B cell (primary cell): Measurements from ENCODE around the gene LHPP. TPM values are rescaled to one million over a fixed set of nuclear protein-coding genes. Genes with fewer than 3 reads are reported as not detected.

Experiments used
- ATAC-seq: fragments of 200-7000 bp; cut with Tn5 transposase; one replicate; pipeline ENCODE4 v1.10.0; 2021; ENCODE audit warnings: low read depth, mild to moderate bottlenecking, moderate number of reproducible peaks, moderate library complexity
- CTCF ChIA-PET: fragments of 350-600 bp; sonication (Branson Sonifier 250); formaldehyde crosslinking; loops from one replicate; lab custom pipeline; 2021; ENCODE audit warnings: antibody characterized with exemption, inconsistent platforms; lab: Charles Lee
- POLR2A ChIA-PET: fragments of 350-600 bp; sonication (Branson Sonifier 250); formaldehyde crosslinking; loops from one replicate; lab custom pipeline; 2021; ENCODE audit warnings: antibody characterized with exemption; lab: Charles Lee
- DNase-seq: peaks from one replicate; pipeline ENCODE4 v3.0.0; 2013
- H2AFZ ChIP-seq: 2 replicates; pipeline ENCODE4 v1.6.1; 2012; ENCODE audit warnings: mild to moderate bottlenecking, low read depth, low read length; ENCODE audit not compliant: insufficient read depth, poor library complexity, severe bottlenecking
- H3K27ac ChIP-seq, 2 donors: 1 replicate in 1 of 2; 2 replicates in 1 of 2; pipeline ENCODE4 v1.5.1; 2012 to 2013; ENCODE audit warnings: low read length in 2 of 2, mild to moderate bottlenecking in 2 of 2, moderate library complexity in 1 of 2
- H3K27me3 ChIP-seq, 4 experiments: fragments of 200-600 bp in 1 of 4; sonication (generic) in 1 of 4; replicated peaks in 1 of 4; 1 replicate in 2 of 4; 2 replicates in 2 of 4; pipeline versions ENCODE4 v1.6.1 to v1.7.0; 2013 to 2016; ENCODE audit warnings: low read length in 3 of 4, mild to moderate bottlenecking in 2 of 4, mixed read lengths in 1 of 4, moderate library complexity in 1 of 4; ENCODE audit not compliant: insufficient read depth in 4 of 4, control insufficient read depth in 3 of 4; ENCODE audit errors: control extremely low read depth in 1 of 4
- H3K36me3 ChIP-seq, 2 experiments: replicated peaks in 1 of 2; 1 replicate in 1 of 2; 2 replicates in 1 of 2; pipeline versions ENCODE4 v1.6.1 to v1.7.1; 2013; ENCODE audit warnings: low read length in 1 of 2; ENCODE audit not compliant: insufficient read depth in 2 of 2, control insufficient read depth in 1 of 2; ENCODE audit errors: control extremely low read depth in 1 of 2, extremely low read depth in 1 of 2
- H3K4me1 ChIP-seq, 2 donors: fragments of 200-600 bp in 1 of 2; sonication (generic) in 1 of 2; 1 replicate in 1 of 2; 2 replicates in 1 of 2; pipeline versions ENCODE4 v1.5.1 to v1.6.1; 2013 to 2017; ENCODE audit warnings: low read length in 2 of 2; ENCODE audit not compliant: control insufficient read depth in 2 of 2, insufficient read depth in 2 of 2
- H3K4me2 ChIP-seq: replicated peaks from 2 replicates; pipeline ENCODE3; 2012; ENCODE audit warnings: mild to moderate bottlenecking, low read depth, low read length; ENCODE audit not compliant: poor library complexity, severe bottlenecking
- H3K4me3 ChIP-seq, 5 experiments: fragments of 200-600 bp in 1 of 5; sonication (generic) in 1 of 5; 1 replicate in 3 of 5; 2 replicates in 2 of 5; pipeline versions ENCODE4 v1.5.1 to v1.7.0; 2011 to 2016; ENCODE audit warnings: low read length in 4 of 5, mild to moderate bottlenecking in 4 of 5, low read depth in 2 of 5, control low read depth in 1 of 5, moderate library complexity in 1 of 5; ENCODE audit not compliant: insufficient read depth in 1 of 5; ENCODE audit errors: control extremely low read depth in 1 of 5, extremely low read depth in 1 of 5
- H3K79me2 ChIP-seq: fragments of 200-600 bp; sonication (generic); one replicate; pipeline ENCODE4 v1.6.0; 2016; ENCODE audit warnings: low read length; ENCODE audit not compliant: control insufficient read depth, insufficient read depth
- H3K9ac ChIP-seq: fragments of 200-600 bp; sonication (generic); 2 replicates; pipeline ENCODE4 v1.6.1; 2017; ENCODE audit warnings: mild to moderate bottlenecking, low read length, moderate library complexity
- H3K9me3 ChIP-seq, 3 donors: one replicate each; pipeline versions ENCODE4 v1.6.1 to v1.7.1; 2013; ENCODE audit warnings: low read length in 2 of 3; ENCODE audit not compliant: control insufficient read depth in 2 of 3, insufficient read depth in 1 of 3; ENCODE audit errors: control extremely low read depth in 1 of 3
- H4K20me1 ChIP-seq: 2 replicates; pipeline ENCODE4 v1.6.0; 2012; ENCODE audit warnings: mild to moderate bottlenecking, low read length; ENCODE audit not compliant: insufficient read depth, control insufficient read depth, poor library complexity, severe bottlenecking
- H3K27ac Mint-ChIP-seq: one replicate; pipeline ENCODE4 v1.8.0; 2021; ENCODE audit warnings: mixed read lengths
- H3K27me3 Mint-ChIP-seq: one replicate; pipeline ENCODE4 v1.8.0; 2021; ENCODE audit warnings: mixed read lengths
- H3K4me1 Mint-ChIP-seq: one replicate; pipeline ENCODE4 v1.8.0; 2021; ENCODE audit warnings: mixed read lengths
- H3K4me3 Mint-ChIP-seq: one replicate; pipeline ENCODE4 v1.8.0; 2021; ENCODE audit warnings: mixed read lengths
- H3K9me3 Mint-ChIP-seq: one replicate; pipeline ENCODE4 v1.8.0; 2022; ENCODE audit warnings: mixed read lengths; ENCODE audit not compliant: insufficient read depth
- EZH2 ChIP-seq: IDR thresholded peaks from 2 replicates; pipeline ENCODE4 v1.6.1; 2012; ENCODE audit warnings: borderline replicate concordance, low read depth, mild to moderate bottlenecking, moderate library complexity, low read length; ENCODE audit not compliant: insufficient read depth, poor library complexity, severe bottlenecking
- WGBS: methylation state at CpG from one replicate; pipeline ENCODE4 v1.1.5; 2013; ENCODE audit warnings: missing lambda C conversion rate; ENCODE audit not compliant: insufficient coverage; 5-methylcytosine and 5-hydroxymethylcytosine counted together
- intact Hi-C: fragments of 100-400 bp; cut with micrococcal nuclease; formaldehyde crosslinking; loops from one replicate; pipeline ENCODE4 v1.10.0; 2022
- polyA plus RNA-seq: library from polyadenylated mRNA; depleted of rRNA; stranded (reverse); fragments of >200 nt; gene quantifications from 2 replicates; pipeline ENCODE4 v1.2.3, GENCODE V29; 2012
- total RNA-seq, 2 donors: library from RNA; stranded (reverse); fragments of 120-200 nt in 1 of 2; gene quantifications; 1 replicate in 1 of 2; 2 replicates in 1 of 2; pipeline versions ENCODE4 v1.2.3 to v1.2.4, GENCODE V29; 2013 to 2022
- TF ChIP-seq, protein P1 (sequence below): fragments of 200-600 bp; IDR thresholded peaks from one replicate; pipeline ENCODE4 v1.8.0; 2022; ENCODE audit warnings: antibody characterized with exemption, mild to moderate bottlenecking

LHPP gene
- total and polyA plus RNA-seq, 2 donors (not counting 1 experiment from before 2014, with no cell fraction given): 60.2 to 83.5 TPM

- H3K9ac ChIP-seq: no peak overlapping the region
- no peaks in the 10 kb centered on the region for H3K27me3 Mint-ChIP-seq
- no peak overlapping the region for H3K4me3 ChIP-seq
- H3K9me3 ChIP-seq: peaks cover 0 to 4% (median 0%) of the 10 kb centered on the region in 3 donors
- H3K4me3 Mint-ChIP-seq: no peak overlapping the region
- no peaks in the 10 kb centered on the region for H4K20me1 ChIP-seq
- H2AFZ ChIP-seq: no peak overlapping the region
- CTCF ChIA-PET: interaction anchor here (1.1 kb wide), 2 partner anchors 35 to 52 kb away, joined by 3 read pairs; no protein-coding TSS in a partner anchor
- intact Hi-C loops: no loop called here
- WGBS: 92% methylated on average over 18 of the region's 22 CpGs
- no peak overlapping the region for H3K4me2 ChIP-seq
- no peak for DNase-seq
- peaks cover 41% of the 10 kb centered on the region for H3K4me1 Mint-ChIP-seq
- H3K4me1 ChIP-seq: peaks cover 13 to 27% of the 10 kb centered on the region in 2 donors
- H3K9me3 Mint-ChIP-seq: no peaks in the 10 kb centered on the region
- POLR2A ChIA-PET: interaction anchor here (0.6 kb wide), 1 partner anchor 22 kb away, joined by 5 read pairs; no protein-coding TSS in a partner anchor
- H3K27ac ChIP-seq: no peak overlapping the region
- TF ChIP-seq EZH2: no peak
- TF ChIP-seq, protein P1, sequence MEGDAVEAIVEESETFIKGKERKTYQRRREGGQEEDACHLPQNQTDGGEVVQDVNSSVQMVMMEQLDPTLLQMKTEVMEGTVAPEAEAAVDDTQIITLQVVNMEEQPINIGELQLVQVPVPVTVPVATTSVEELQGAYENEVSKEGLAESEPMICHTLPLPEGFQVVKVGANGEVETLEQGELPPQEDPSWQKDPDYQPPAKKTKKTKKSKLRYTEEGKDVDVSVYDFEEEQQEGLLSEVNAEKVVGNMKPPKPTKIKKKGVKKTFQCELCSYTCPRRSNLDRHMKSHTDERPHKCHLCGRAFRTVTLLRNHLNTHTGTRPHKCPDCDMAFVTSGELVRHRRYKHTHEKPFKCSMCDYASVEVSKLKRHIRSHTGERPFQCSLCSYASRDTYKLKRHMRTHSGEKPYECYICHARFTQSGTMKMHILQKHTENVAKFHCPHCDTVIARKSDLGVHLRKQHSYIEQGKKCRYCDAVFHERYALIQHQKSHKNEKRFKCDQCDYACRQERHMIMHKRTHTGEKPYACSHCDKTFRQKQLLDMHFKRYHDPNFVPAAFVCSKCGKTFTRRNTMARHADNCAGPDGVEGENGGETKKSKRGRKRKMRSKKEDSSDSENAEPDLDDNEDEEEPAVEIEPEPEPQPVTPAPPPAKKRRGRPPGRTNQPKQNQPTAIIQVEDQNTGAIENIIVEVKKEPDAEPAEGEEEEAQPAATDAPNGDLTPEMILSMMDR: no peak
- no peak for ATAC-seq
- peaks cover 36% of the 10 kb centered on the region for H3K79me2 ChIP-seq
- H3K27ac Mint-ChIP-seq: no peak overlapping the region
- no peaks in the 10 kb centered on the region for H3K27me3 ChIP-seq
- no peaks in the 10 kb centered on the region for H3K36me3 ChIP-seq
Observed at GRCh38 chr10:124575107-124576035, 113.7 kb downstream of the LHPP start.
